HG03135 (cell line): ENCODE measurements around the gene FRMPD4.

Experiments
- ATAC-seq: cut with Tn5 transposase; IDR thresholded peaks from one replicate; pipeline ENCODE4 v1.9.1; 2021; ENCODE audit warnings: mild to moderate bottlenecking, moderate library complexity; ENCODE audit not compliant: unreplicated experiment

The FRMPD4 gene

DNA sequence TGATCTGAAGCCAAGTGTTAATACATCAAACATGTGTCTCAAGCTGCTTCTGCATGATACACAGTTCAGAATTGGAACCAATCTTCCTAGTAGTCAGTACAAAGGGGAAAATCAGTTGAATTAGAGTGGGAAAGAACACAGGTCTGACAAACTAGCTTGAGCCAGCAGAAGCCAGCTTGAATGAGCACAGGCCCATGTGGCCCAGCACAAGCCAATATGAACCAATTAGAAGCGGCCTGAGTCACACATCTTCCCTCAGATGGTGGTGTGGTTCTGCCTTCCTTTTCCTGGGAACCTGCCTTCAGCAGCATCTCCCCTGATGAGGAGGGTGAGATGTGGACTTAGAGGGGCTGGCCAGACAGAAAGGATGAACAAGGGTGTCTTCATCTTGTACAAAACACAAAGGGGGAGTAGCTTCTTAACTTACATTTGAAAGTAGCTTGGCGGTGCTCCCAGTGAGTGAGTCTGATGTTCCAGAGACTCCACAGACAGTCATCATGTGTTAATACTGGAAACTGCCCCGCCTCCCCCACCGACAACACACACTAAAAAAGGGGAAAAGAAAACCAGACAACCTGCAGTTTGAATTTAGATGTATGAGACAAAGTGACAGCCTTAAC, 72.0 kb downstream of the FRMPD4 start:
- ATAC-seq: no peak

DNA sequence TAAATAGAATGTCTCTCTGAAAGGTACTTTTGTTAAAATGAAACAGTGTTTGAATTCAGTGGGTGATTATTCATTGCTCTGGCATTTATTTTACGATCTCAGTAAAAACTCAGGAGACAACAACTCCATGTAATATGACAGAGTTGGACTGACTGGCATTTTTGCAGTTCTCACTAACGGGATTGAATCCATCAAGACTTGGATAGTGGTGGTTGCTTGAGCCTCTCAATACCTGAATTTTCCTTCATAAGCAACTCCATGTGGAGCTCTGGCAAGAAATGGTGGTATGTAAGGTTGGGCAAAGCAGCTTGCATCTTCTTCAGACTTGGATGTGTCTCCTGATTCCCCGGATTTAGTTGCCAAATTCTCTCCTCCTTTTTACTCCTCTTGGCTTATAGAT, 72.7 kb downstream of the FRMPD4 start:
- ATAC-seq: no peak

DNA sequence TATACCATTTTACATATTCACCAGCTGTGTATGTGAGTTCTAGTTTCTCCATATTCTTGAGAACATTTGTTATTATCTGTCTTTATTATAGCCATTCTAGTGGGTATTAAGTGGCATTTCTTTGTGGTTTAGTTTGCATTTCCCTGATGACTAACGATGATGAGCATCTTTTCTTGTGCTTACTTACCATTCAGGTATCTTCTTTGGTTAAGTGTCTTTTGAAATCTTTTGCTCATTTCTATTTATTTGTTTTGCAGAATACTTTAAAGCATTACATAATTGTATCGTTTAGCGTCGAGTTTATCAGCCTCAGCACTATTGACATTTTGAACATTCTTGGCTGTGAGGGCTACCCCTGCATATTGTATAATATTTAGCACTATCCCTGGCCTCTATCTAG, 85.4 kb downstream of the FRMPD4 start:
- no peak for ATAC-seq

DNA sequence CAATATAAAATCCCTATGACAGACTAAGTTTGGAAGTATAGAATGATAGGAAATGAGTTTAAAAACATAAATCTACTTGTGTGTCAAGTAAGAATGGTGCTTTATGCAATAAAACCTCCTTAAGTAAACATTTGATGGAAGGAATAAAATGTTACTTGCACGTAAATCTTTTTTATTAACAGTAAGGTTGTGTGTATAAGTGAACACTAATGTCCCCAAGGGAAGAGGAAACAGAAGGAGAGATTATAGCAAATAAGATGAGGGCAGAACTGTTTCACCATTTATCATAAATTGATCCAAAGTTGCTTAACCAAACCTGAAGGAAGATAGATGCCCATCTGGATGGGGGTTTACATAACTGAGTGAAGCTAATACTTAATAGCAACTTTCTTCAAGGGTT, 86.8 kb downstream of the FRMPD4 start:
- ATAC-seq: no peak

DNA sequence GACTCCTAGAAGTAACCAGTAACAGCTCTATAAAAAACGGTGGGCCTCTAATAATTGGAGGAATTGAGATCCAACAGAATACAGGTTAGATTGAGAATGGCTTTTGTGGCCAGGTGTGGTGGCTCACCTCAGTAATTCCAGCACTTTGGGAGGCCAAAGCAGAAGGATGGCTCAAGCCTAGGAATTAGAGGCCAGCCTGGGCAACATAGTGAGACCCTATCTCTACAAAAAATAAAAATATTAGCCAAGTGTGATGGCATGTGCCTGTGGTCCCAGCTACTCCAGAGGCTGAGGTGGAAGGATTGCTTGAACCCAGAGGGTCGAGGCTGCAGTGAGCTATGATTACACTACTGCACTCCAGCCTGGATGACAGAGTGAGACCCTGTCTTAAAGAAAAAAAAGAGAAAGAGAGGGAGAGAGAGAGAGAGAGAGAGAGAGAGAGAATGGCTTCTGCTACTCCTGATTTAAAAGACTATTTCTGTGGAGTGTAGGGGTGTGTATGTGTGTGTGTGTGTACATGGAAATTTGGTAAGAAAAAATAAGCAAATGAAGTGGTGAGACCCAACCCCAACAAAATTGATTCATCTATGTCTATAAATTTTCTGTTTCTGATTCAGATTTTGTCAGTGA, 89.3 kb downstream of the FRMPD4 start:
- ATAC-seq: no peak

DNA sequence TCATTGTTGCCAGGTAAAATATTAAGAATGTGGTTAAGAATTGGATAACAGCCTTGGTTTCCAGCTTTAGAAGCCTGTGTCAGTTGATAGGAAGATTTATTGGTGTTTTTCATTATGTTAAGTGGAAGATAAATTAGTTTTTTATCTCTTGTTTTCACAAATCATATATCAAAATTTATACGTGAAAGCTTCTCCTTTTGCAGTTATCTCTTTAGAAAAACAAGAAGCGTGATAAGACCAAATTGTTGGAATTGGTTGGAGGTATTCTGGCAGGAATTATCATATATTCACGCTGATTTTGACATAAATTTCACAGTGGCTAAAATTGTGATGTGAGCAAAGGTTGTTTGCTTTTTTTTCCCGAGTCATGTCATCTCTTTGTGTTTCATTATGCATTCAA, 90.6 kb downstream of the FRMPD4 start:
- no peak for ATAC-seq

DNA sequence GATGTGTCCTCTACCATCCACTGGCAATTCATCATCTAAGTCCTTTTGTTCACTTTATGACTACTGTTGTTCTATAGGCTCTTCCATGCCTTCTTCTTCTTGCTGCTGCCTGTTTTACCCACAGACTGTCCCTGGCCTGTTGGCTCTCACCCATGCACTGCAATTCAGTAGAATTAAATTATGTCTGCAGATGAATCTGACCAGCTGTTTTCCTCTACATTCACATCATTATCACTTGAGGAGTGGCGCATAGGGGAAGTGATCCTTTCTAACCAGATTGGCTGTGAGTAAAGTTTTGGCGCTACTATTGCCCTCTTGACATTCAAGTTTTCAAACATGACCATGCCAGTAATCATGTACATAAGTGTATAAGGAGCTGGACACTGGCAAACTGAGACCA, 91.7 kb downstream of the FRMPD4 start:
- ATAC-seq: no peak

DNA sequence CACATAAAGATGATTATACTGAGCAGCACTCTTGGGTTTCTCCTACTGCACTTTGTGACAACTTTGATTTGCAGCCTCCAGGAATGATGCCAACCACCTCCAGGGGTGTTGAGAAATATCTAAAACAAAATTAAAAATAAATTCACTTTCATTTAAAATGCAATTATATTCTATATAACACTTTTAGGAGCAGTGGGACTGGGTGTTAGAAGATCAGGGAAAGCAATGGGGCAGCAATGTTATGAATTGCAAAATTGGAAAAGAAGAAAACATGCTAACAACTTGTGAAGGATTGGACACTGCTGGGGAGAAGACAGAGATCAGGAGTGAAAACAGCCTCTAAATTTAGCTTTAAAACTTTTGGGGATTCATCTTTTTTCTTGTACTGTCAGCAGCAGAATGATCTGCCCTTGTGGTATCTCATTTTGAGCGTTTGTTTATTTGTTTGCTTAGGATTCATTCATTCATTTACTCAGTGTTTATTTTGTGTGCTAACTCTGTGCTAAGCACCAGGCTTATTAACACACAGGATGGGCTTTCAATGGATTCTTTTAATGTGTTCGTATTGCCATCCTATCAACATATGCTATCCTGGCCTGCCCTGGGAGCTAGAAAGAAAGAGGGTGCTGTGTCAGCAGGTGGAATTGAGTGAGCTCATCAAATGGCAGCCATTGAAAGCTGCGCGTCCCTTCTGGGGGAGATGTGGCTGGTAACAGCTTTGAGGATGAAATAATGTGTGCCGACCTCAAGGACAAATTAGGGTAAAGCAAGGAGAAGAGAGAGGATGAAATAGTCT, 96.5 kb downstream of the FRMPD4 start:
- ATAC-seq: no peak

DNA sequence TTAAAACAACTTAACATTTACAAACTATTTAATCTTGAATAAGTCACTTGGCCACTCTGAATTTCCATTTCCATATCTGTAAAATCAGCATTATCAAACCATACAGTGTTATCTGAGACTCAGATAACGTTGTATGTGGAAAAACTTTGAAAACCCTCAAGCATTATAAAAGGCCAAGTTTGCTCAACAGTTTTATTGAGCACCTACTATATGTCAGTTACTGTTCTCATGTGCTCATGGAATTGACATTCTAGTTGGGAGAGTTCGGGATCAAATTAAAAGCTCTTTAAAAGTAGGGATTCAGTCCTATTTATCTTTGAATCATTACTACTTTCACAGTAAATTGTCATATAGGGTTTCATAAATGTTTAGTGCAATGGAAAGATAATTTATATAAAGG, 97.9 kb downstream of the FRMPD4 start:
- no peak for ATAC-seq

DNA sequence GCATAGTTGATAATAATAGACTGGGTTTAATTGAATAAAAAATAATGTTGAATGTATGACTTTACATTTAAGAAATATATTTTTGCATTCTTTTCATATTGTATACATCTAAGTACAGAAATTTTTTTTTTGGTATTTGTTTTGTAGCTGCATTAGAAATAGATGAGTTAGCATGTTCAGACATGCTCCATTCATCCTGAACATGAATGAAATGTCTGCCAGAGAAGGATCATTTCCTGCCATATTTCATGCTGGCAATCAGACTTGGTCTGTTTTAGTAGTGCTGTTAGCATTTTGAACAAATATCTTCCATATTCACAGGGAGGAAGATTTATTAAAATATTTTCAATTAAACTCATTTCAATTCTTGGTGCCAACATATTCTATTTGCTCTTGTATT, 98.9 kb downstream of the FRMPD4 start:
- no peak for ATAC-seq

DNA sequence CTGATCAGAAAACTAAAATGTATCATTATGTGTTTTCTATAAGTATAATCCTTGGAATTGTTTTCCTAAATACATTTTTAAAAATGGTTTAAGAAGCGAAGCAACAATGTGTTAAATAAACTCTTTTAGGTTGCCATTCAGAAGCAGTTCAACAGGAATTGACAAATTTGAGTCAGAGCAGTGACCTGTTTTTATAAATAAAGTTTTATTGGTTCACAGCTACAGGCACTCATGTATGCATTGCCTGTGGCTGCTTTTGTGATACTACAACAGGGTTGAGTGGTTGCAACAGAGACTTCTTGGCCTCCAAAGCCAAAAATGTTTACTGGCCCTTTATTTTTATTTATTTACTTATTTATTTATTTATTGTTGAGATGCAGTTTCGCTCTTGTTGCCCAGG, 99.5 kb downstream of the FRMPD4 start:
- no peak for ATAC-seq

DNA sequence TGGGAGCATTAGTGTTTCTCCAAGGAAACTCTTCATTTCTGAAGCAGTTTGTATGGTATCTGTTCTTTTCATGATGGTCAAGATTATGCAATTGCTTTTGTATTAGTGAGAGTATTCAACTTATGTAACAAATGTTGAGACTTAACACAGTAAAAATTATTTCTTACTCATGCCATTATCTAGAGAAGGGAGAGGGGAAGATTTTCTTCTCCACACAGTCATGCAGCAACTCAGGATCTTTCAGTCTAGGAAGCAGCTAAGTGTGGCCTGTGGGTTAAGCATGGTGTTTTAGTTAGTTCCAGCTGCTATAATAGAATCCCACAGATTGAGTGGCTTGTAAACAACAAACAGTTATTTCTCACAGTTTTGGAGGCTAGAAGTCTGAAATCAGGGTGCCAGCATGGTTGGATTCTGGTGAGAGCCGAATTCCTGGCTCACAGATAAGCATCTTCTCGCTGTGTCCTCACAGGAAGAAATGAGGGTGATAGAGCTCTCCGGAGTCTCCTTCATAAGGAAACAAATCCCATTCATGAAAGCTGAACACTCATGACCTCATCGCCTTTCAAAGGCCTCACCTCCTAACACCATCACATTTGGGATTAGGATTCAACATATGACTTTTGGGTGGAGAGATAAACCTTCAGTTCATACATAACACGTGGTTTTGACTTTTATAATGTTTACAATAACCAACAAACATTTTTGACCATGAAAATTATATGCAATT, 101.2 kb downstream of the FRMPD4 start:
- no peak for ATAC-seq

DNA sequence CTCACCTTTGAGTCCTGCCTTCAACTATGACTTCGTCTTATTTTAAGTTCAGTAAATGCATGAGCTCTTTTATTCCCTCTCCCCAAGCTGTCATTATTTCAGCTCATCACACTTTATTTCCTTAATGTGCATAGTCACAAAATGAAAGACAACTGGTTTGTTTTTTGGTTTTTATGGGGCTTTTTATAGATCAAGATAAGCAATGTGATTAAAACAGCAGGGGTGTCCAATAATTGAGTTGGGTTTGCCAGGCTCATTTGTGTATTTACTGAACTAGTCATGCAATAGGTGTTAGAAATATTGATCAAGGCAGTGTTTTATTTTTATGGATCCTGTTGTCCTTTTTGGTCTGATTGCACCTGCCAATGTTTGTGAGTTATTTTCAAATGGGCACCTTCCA, 102.2 kb downstream of the FRMPD4 start:
- ATAC-seq: no peak

DNA sequence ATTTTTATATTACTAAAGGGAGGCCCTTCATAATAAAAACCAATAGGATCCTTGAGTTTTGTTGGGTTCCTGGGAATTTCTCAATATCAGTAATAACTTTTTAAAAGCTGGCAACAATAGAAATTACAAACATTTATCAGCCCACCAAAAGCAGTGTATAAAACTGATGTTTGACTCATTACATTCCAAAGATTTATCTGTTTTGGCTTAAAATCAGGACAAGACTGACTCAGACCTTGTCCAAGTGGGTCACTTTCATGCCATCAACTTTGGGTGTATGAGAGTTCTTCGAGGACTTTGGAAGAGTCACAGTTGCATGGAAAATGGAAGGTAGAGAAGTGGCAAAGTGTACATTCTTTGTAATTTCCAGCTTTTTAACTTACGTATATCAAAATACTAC, 102.8 kb downstream of the FRMPD4 start:
- no peak for ATAC-seq

DNA sequence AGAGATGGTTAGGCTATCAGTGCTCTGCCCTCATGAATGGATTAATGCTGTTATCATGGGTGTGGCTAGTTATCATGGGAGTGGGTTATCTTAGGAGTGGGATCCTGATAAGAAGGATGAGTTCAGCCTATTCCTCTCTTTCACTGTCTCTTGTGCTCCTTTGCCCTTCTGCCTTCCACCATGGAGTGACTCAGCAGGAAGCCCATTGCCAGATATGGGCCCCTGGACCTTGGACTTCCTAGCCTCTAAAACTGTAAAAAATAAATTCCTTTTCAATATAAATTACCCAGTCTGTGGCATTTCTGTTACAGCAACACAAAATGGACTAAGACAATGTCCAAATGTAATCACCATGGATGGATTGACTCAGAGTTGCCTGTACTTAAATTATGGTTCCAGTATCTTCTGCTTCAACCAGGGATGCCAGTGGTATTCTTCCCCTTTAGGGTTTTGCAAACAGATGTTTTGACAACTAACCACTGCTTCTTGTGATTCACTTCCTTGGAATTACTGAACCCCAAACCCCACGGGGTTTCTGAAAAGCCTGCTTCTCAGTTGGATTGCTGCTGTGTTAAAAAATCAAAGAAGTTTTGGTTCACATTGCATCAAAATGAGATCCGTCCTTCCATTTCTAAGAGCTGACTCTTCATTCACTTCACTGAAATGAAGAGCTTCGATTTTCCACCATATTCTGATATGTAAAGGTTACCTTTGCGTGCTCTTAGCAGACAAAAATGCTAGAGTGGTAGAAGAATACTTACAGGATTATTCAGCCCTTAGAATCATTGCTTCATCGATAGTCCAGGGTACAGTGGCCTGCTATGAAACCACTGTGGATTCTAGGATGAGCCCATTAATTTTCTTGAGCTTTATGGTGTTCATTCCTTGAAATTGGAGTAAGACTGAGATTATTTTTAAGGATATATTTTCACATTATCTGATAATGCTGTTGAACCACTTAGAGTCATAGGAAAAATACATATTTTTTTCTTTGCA, 107.7 kb downstream of the FRMPD4 start:
- ATAC-seq: no peak

DNA sequence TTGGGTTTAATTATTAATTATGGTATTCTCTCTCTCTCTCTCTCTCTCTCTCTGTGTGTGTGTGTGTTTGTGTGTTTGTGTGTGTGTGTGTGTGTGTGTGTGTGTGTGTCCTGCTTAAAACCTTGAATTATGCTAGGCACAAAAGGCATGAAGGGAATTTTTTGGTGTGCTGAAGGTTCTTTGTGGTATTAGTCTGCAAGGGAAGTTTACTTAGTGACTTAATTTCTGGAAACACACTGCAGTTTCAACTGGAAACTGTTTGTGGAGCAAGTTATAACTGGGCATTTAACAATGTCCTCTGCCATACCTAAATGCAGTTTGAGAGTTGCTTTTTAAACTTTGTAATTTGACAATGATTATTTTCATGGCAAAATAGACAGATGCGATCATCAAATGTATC, 111.7 kb downstream of the FRMPD4 start:
- no peak for ATAC-seq

DNA sequence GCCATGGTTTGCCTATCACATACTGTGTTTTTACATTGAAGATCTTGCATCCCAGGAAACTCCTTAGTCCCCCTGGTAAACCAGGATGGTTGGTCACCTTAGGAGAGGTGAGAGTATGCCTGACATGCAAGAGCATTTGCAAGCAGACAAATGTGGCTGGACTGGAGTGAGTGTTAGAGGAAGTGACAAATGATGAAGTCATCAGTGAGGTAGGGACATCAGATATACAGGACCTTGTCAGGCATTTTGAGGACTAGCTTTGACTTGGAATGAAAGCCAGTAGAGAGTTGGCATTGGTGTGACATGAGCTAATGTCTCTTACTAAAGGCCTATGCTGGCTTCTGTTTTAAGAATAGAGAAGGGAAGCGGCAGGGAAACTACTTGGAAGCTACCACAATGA, 124.9 kb downstream of the FRMPD4 start:
- ATAC-seq: no peak

DNA sequence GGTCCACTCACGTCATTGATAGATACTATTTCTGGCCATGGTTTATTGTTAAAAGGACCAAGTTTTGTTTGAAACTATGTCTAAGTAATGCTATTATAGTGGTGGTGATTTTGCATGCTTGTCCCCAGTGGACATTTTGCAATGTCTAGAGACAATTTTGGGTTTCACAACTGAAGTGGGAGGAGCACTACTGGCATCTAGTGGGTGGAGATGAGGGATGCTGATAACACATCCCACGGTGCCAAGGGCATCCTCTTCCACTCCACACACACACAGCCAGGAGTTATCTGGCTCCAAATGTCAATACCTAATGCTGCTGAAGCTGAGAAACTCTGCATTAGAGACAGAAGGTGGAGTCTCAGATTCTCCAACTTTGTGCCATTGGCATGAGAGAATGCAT, 131.2 kb downstream of the FRMPD4 start:
- no peak for ATAC-seq

DNA sequence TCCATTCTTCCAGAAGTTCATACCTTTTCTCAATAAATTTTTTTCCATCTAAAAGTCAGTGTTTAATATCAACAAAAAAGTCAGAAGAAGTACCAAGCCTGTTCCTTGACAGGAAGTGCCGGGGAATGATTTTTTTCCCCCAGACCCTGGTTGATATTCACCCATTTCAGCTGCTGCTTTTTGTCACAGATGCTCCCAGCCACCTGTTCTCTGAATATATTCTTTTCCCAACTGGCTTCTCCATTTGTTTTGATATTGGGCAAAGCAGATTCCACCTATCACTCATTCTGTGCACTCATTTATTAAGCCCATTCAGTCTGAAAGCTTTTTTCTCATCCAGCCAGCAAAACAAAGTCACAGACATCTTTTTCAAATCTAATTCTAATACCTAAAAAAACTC, 139.9 kb downstream of the FRMPD4 start:
- no peak for ATAC-seq

DNA sequence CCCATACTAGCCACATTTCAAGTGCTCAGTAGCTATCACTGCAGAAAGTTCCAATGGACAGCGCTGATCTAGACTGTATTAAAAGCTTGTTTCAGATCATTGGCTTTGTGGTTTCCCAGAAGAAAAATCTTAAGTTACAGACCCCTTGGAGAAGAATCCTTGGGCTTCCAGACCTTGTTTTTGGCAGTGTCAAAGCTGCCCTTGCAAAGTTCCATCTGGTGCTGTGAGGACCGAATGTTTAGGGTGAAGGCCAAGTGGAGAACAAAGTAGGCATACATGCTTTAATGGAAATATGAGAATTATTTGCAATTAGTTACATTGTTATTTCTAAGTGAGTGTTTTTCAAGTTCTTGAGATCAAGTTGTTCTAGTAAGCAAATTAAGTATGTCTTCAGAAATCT, 144.7 kb downstream of the FRMPD4 start:
- no peak for ATAC-seq
